ENCODE measurements around the gene PTGR3.

GRCh38 chr18:75219745-75220375, 10.9 kb upstream of the PTGR3 start:
- TF ChIP-seq CTCF (IDR thresholded peaks at IDR 0.05) (no peak), POLR2A (IDR thresholded peaks at IDR 0.05) (no peak)
